Brain microvascular endothelial cell (primary cell): ENCODE results near the gene PDHX.

ENCODE experiments used
- DNase-seq: peaks from one replicate; pipeline ENCODE4 v3.0.0-alpha.2; 2020
- H3K27ac ChIP-seq: fragments of 250-450 bp; sonication (Bioruptor Pico); 2 replicates; pipeline ENCODE4 v1.5.1; 2020; ENCODE audit warnings: mild to moderate bottlenecking, moderate library complexity
- H3K27me3 ChIP-seq: fragments of 250-450 bp; sonication (Bioruptor Pico); replicated peaks from 2 replicates; pipeline ENCODE4 v1.5.1; 2020; ENCODE audit warnings: mild to moderate bottlenecking
- H3K36me3 ChIP-seq: fragments of 250-450 bp; sonication (Bioruptor Pico); replicated peaks from 2 replicates; pipeline ENCODE4 v1.5.1; 2020; ENCODE audit warnings: mild to moderate bottlenecking
- H3K4me3 ChIP-seq: 2 replicates; pipeline ENCODE4 v1.5.1; 2011; ENCODE audit warnings: low read depth, mild to moderate bottlenecking, control low read depth, low read length, moderate library complexity
- CTCF ChIP-seq: IDR thresholded peaks from 2 replicates; pipeline ENCODE4 v1.5.1; 2011; ENCODE audit warnings: low read depth, mild to moderate bottlenecking, moderate library complexity, low read length, control low read depth, inconsistent platforms; ENCODE audit errors: missing control alignments
- in situ Hi-C: cut with HindIII; loops from 2 replicates; pipeline ENCODE4 v1.10.0; 2017; ENCODE audit warnings: low sequenced_read_pairs, low pct_ligation_motif_present

The PDHX gene

GRCh38 chr11:34881900-34882299 lies 34.5 kb upstream of the PDHX start:
- no peak for DNase-seq
- no peaks in the 10 kb centered on the region for H3K27me3 ChIP-seq
- no peak overlapping the region for H3K4me3 ChIP-seq
- TF ChIP-seq CTCF, result no peak
- no peak overlapping the region for H3K27ac ChIP-seq
- H3K36me3 ChIP-seq, result peaks cover 3% of the 10 kb centered on the region
- in situ Hi-C loops, result no loop called here

GRCh38 chr11:34886609-34887008 lies 29.8 kb upstream of the PDHX start:
- H3K36me3 ChIP-seq, result peaks cover 3% of the 10 kb centered on the region
- no peaks in the 10 kb centered on the region for H3K27me3 ChIP-seq
- no peak overlapping the region for H3K27ac ChIP-seq
- DNase-seq, result no peak
- no peak overlapping the region for H3K4me3 ChIP-seq
- no peak for TF ChIP-seq CTCF
- in situ Hi-C loops, result no loop called here

GRCh38 chr11:34887260-34887659 lies 29.2 kb upstream of the PDHX start:
- in situ Hi-C loops, result no loop called here
- DNase-seq, result no peak
- H3K4me3 ChIP-seq, result no peak overlapping the region
- H3K36me3 ChIP-seq, result peaks cover 3% of the 10 kb centered on the region
- H3K27me3 ChIP-seq, result no peaks in the 10 kb centered on the region
- no peak for TF ChIP-seq CTCF
- no peak overlapping the region for H3K27ac ChIP-seq

- no peaks in the 10 kb centered on the region for H3K36me3 ChIP-seq
- H3K27ac ChIP-seq, result no peak overlapping the region
- no peak overlapping the region for H3K4me3 ChIP-seq
- peak; percentile 6 for TF ChIP-seq CTCF
- H3K27me3 ChIP-seq, result no peaks in the 10 kb centered on the region
- DNase-seq, result no peak
- in situ Hi-C loops, result no loop called here
Observed at GRCh38 chr11:34890089-34890488, 26.3 kb upstream of the PDHX start.

- in situ Hi-C loops, result no loop called here
- peak; percentile 6 for DNase-seq
Observed at GRCh38 chr11:34890812-34891211, 25.6 kb upstream of the PDHX start.

More at GRCh38 chr11:34890812-34891211, 25.6 kb upstream of the PDHX start:
- TF ChIP-seq CTCF, result peak; percentile 37
- no peaks in the 10 kb centered on the region for H3K36me3 ChIP-seq
- no peaks in the 10 kb centered on the region for H3K27me3 ChIP-seq
- no peak overlapping the region for H3K4me3 ChIP-seq
- no peak overlapping the region for H3K27ac ChIP-seq
